A549 (cell line): ENCODE data around the gene FBXO2. TPM values are rescaled to one million over a fixed set of nuclear protein-coding genes. Genes with fewer than 3 reads are reported as not detected.

Experiments
- ATAC-seq, 2 experiments: fragments of 200-7000 bp in 1 of 2; fragments of >200 bp in 1 of 2; cut with Nextera tagmentation in 1 of 2; cut with Tn5 transposase in 1 of 2; 3 replicates each; pipeline versions ENCODE4 v1.8.0 to v1.9.1; 2018 to 2020; ENCODE audit warnings: mild to moderate bottlenecking in 1 of 2, moderate library complexity in 1 of 2
- CTCF ChIA-PET: fragments of 300-600 bp; sonication (Branson Sonifier 250); formaldehyde crosslinking; extraction: SDS; loops from one replicate; lab custom pipeline; 2021; ENCODE audit warnings: antibody characterized with exemption, inconsistent platforms; lab: Yijun Ruan, JAX
- POLR2A ChIA-PET: fragments of 350-600 bp; formaldehyde crosslinking; extraction: SDS; loops from one replicate; lab custom pipeline; 2021; ENCODE audit warnings: antibody characterized with exemption, inconsistent platforms; lab: Yijun Ruan, JAX
- DNase-seq, 2 experiments: peaks; one replicate each; pipeline versions ENCODE4 v3.0.0 to v3.0.0-alpha.2; 2011 to 2016; ENCODE audit warnings: low read depth in 1 of 2, low spot score in 1 of 2
- FAIRE-seq: peaks from 2 replicates; lab custom pipeline; 2011; peaks lifted over from hg19 to GRCh38; lab: Jason Lieb, UNC
- H3K27ac ChIP-seq, 2 experiments: fragments of >200 bp; sonication (Bioruptor Twin); formaldehyde crosslinking; 3 replicates each; pipeline ENCODE4 v1.5.1; 2016 to 2017
- H3K4me1 ChIP-seq: fragments of >200 bp; sonication (Bioruptor Twin); formaldehyde crosslinking; 3 replicates; pipeline ENCODE4 v1.6.1; 2016
- H3K4me2 ChIP-seq: fragments of >200 bp; sonication (Bioruptor Twin); formaldehyde crosslinking; 3 replicates; pipeline ENCODE4 v1.6.1; 2016
- H3K4me3 ChIP-seq: fragments of >200 bp; sonication (Bioruptor Twin); formaldehyde crosslinking; 3 replicates; pipeline ENCODE4 v1.5.1; 2016
- H3K9me3 ChIP-seq: fragments of >200 bp; sonication (Bioruptor Twin); formaldehyde crosslinking; 3 replicates; pipeline ENCODE4 v1.6.1; 2016
- BCL3 ChIP-seq: fragments of >200 bp; sonication (Bioruptor Twin); formaldehyde crosslinking; IDR thresholded peaks from 3 replicates; pipeline ENCODE4 v1.6.1; 2016
- CBX2 ChIP-seq: fragments of 200-600 bp; sonication (generic); IDR thresholded peaks from 2 replicates; pipeline ENCODE4 v1.6.1; 2016; ENCODE audit warnings: low read depth, mild to moderate bottlenecking, borderline replicate concordance
- CBX8 ChIP-seq: fragments of 200-600 bp; sonication (generic); IDR thresholded peaks from 2 replicates; pipeline ENCODE4 v1.6.1; 2016
- CEBPB ChIP-seq, 2 experiments: fragments of >200 bp in 1 of 2; sonication (Bioruptor Twin) in 1 of 2; formaldehyde crosslinking in 1 of 2; IDR thresholded peaks; 2 replicates each; pipeline ENCODE4 v1.6.1; 2012 to 2016
- CHD4 ChIP-seq: fragments of 200-600 bp; sonication (generic); IDR thresholded peaks from 2 replicates; pipeline ENCODE4 v1.6.1; 2016; ENCODE audit warnings: antibody characterized with exemption, mild to moderate bottlenecking, borderline replicate concordance
- E2F6 ChIP-seq: IDR thresholded peaks from 2 replicates; pipeline ENCODE4 v1.6.1; 2012; ENCODE audit warnings: low read depth, borderline replicate concordance
- EHF ChIP-seq: fragments of 250-450 bp; sonication (Bioruptor Pico); IDR thresholded peaks from 2 replicates; pipeline ENCODE4 v1.5.0; 2020; ENCODE audit warnings: mild to moderate bottlenecking
- EHMT2 ChIP-seq: fragments of 200-600 bp; sonication (generic); IDR thresholded peaks from 2 replicates; pipeline ENCODE4 v1.6.1; 2016; ENCODE audit warnings: antibody characterized with exemption, low read depth, mild to moderate bottlenecking, moderate library complexity
- ELK1 ChIP-seq: fragments of 150-350 bp; IDR thresholded peaks from 2 replicates; pipeline ENCODE4 v1.6.1; 2014; ENCODE audit warnings: low read depth, mild to moderate bottlenecking, low read length
- EP300 ChIP-seq, 2 experiments: fragments of >200 bp; sonication (Bioruptor Twin); formaldehyde crosslinking; IDR thresholded peaks; 2 replicates in 1 of 2; 3 replicates in 1 of 2; pipeline ENCODE4 v1.6.1; 2016 to 2017
- FOSB ChIP-seq: fragments of 250-450 bp; sonication (Bioruptor Pico); IDR thresholded peaks from 2 replicates; pipeline ENCODE4 v1.5.0; 2020; ENCODE audit warnings: mild to moderate bottlenecking, moderate library complexity
- FOSL2 ChIP-seq, 2 experiments: fragments of 450-650 bp in 1 of 2; fragments of >200 bp in 1 of 2; sonication (Bioruptor Twin) in 1 of 2; formaldehyde crosslinking; IDR thresholded peaks; 2 replicates each; pipeline versions ENCODE4 v1.5.0 to v1.6.1; 2016 to 2020; ENCODE audit warnings: mild to moderate bottlenecking in 1 of 2, moderate library complexity in 1 of 2
- FOXS1 ChIP-seq: fragments of 250-450 bp; sonication (Bioruptor Pico); IDR thresholded peaks from 2 replicates; pipeline ENCODE4 v1.5.0; 2020; ENCODE audit warnings: mild to moderate bottlenecking, moderate library complexity
- GATA3 ChIP-seq: IDR thresholded peaks from 2 replicates; pipeline ENCODE4 v1.6.1; 2012; ENCODE audit warnings: borderline replicate concordance
- HDAC2 ChIP-seq: fragments of 200-600 bp; sonication (generic); IDR thresholded peaks from 2 replicates; pipeline ENCODE4 v1.6.1; 2016
- HEYL ChIP-seq: fragments of 250-450 bp; sonication (Bioruptor Pico); IDR thresholded peaks from 2 replicates; pipeline ENCODE4 v1.8.0; 2021; ENCODE audit warnings: mild to moderate bottlenecking, moderate library complexity
- HOXA7 ChIP-seq: fragments of 250-450 bp; sonication (Bioruptor Pico); IDR thresholded peaks from 2 replicates; pipeline ENCODE4 v1.5.0; 2020; ENCODE audit warnings: mild to moderate bottlenecking, moderate library complexity
- HOXB5 ChIP-seq: fragments of 250-450 bp; sonication (Bioruptor Pico); IDR thresholded peaks from 2 replicates; pipeline ENCODE4 v1.5.0; 2020; ENCODE audit warnings: mild to moderate bottlenecking, moderate library complexity
- JUN ChIP-seq, 2 experiments: fragments of >200 bp; sonication (Bioruptor Twin); formaldehyde crosslinking; IDR thresholded peaks; 2 replicates in 1 of 2; 3 replicates in 1 of 2; pipeline ENCODE4 v1.6.1; 2016 to 2017
- JUNB ChIP-seq: fragments of >200 bp; sonication (Bioruptor Twin); formaldehyde crosslinking; IDR thresholded peaks from 2 replicates; pipeline ENCODE4 v1.6.1; 2016
- KDM1A ChIP-seq: fragments of 200-600 bp; sonication (generic); IDR thresholded peaks from 2 replicates; pipeline ENCODE4 v1.6.1; 2016; ENCODE audit warnings: low read depth, mild to moderate bottlenecking
- PHF8 ChIP-seq: fragments of 200-600 bp; sonication (generic); IDR thresholded peaks from 2 replicates; pipeline ENCODE4 v1.6.1; 2016; ENCODE audit warnings: low read depth, mild to moderate bottlenecking, antibody characterized with exemption, moderate library complexity, borderline replicate concordance
- RCOR1 ChIP-seq: fragments of 150-350 bp; IDR thresholded peaks from 2 replicates; pipeline ENCODE4 v1.6.1; 2014; ENCODE audit warnings: antibody characterized with exemption, low read length, low read depth
- REST ChIP-seq: fragments of 200-600 bp; sonication (generic); IDR thresholded peaks from 2 replicates; pipeline ENCODE4 v1.6.1; 2016; ENCODE audit warnings: antibody characterized with exemption, mild to moderate bottlenecking, moderate library complexity
- RFX5 ChIP-seq: fragments of 450-650 bp; IDR thresholded peaks from 2 replicates; pipeline ENCODE4 v1.7.1; 2014; ENCODE audit warnings: antibody characterized with exemption, mild to moderate bottlenecking, moderate library complexity
- SREBF2 ChIP-seq: fragments of 450-650 bp; IDR thresholded peaks from 2 replicates; pipeline ENCODE4 v1.6.1; 2014; ENCODE audit warnings: mild to moderate bottlenecking, moderate library complexity
- ZC3H11A ChIP-seq: fragments of 450-650 bp; IDR thresholded peaks from 2 replicates; pipeline ENCODE4 v1.6.1; 2014; ENCODE audit warnings: antibody characterized with exemption, mild to moderate bottlenecking
- ZFP36 ChIP-seq: fragments of 450-650 bp; IDR thresholded peaks from 2 replicates; pipeline ENCODE4 v1.6.1; 2014; ENCODE audit warnings: borderline replicate concordance; ENCODE audit not compliant: partially characterized antibody
- ZSCAN20 ChIP-seq: fragments of 250-450 bp; sonication (Bioruptor Pico); IDR thresholded peaks from 2 replicates; pipeline ENCODE4 v1.8.0; 2022; ENCODE audit warnings: mild to moderate bottlenecking, moderate library complexity
- whole genome bisulfite sequencing: methylation state at CpG from one replicate; pipeline ENCODE4 v1.1.6; 2017; ENCODE audit errors: missing lambda C conversion rate; 5-methylcytosine and 5-hydroxymethylcytosine counted together
- polyA plus RNA-seq, 4 experiments: library from polyadenylated mRNA; depleted of rRNA in 3 of 4; stranded (reverse); fragments of >200 nt; fragmentation: RNase III in 1 of 4; extraction: RNeasy Plus Mini Kit Qiagen cat#74134 plus additional on column Dnase treatment in 1 of 4; gene quantifications; 2 replicates in 3 of 4; 3 replicates in 1 of 4; pipeline ENCODE4 v1.2.3, GENCODE V29; 2011 to 2017

The FBXO2 gene
- polyA plus RNA-seq, 2 of the 4 experiments (the other 2 are of a cell fraction): 8.5 to 31.2 TPM

- DNase-seq (no peak), ATAC-seq (no peak), FAIRE-seq (no peak)
- Histone ChIP-seq H3K4me3 (no peak overlapping the region), H3K9me3 (no peaks in the 10 kb centered on the region), H3K27ac (no peak overlapping the region), H3K4me1 (no peaks in the 10 kb centered on the region), H3K4me2 (no peak overlapping the region)
- ChIA-PET CTCF (interaction anchor here (0.8 to 1.2 kb wide), 2 partner anchors 18 to 22 kb away, joined by 3 to 4 read pairs; no protein-coding TSS in a partner anchor), POLR2A (no interaction called here)
- TF ChIP-seq CBX8: no peak
- no peak for TF ChIP-seq FOXS1
- no peak for TF ChIP-seq HDAC2
- no peak for TF ChIP-seq E2F6
- TF ChIP-seq ZFP36: no peak
- TF ChIP-seq HOXB5 (CRISPR knock-in tag): no peak
- TF ChIP-seq HOXA7 (CRISPR knock-in tag): no peak
- TF ChIP-seq FOSB (CRISPR knock-in tag): no peak
- TF ChIP-seq KDM1A: no peak
- TF ChIP-seq FOSL2 (IDR thresholded peaks at IDR 0.05): no peak
- TF ChIP-seq FOSL2 (CRISPR knock-in tag; IDR thresholded peaks at IDR 0.05): no peak
- TF ChIP-seq ZC3H11A: no peak
- TF ChIP-seq EHF (CRISPR knock-in tag): no peak
- TF ChIP-seq PHF8: no peak
- TF ChIP-seq JUNB: no peak
- TF ChIP-seq JUN (IDR thresholded peaks at IDR 0.05): no peak
- no peak for TF ChIP-seq EP300 (IDR thresholded peaks at IDR 0.05)
- TF ChIP-seq CHD4: no peak
- no peak for TF ChIP-seq ZSCAN20 (CRISPR knock-in tag)
- TF ChIP-seq REST: no peak
- 49% methylated on average over 8 of the region's 8 CpGs for WGBS
Observed at GRCh38 chr1:11623702-11624101, 30.5 kb downstream of the FBXO2 start.

GRCh38 chr1:11622398-11622797 is 31.8 kb downstream of the FBXO2 start:
- DNase-seq: no peak
- H3K4me3 ChIP-seq: no peak overlapping the region
- ChIA-PET POLR2A (no interaction called here), CTCF (interaction anchor here (0.6 to 1.4 kb wide), 3 partner anchors 11 to 490 kb away, joined by 3 read pairs; no protein-coding TSS in a partner anchor)
- no peak overlapping the region for H3K4me2 ChIP-seq
- no peak overlapping the region for H3K27ac ChIP-seq
- whole genome bisulfite sequencing: 3% methylated on average over 3 of the region's 3 CpGs
- ATAC-seq: peak; percentile 36 to 38; a peak in 2 of 6 replicates
- no peaks in the 10 kb centered on the region for H3K9me3 ChIP-seq
- FAIRE-seq: no peak
- TF ChIP-seq EHMT2 (no peak), FOSB (CRISPR knock-in tag) (no peak), ZC3H11A (no peak), KDM1A (no peak), RCOR1 (no peak), HOXB5 (CRISPR knock-in tag) (no peak), RFX5 (no peak), ZSCAN20 (CRISPR knock-in tag) (no peak), BCL3 (no peak), ELK1 (no peak), FOSL2 (IDR thresholded peaks at IDR 0.05) (no peak), FOSL2 (CRISPR knock-in tag; IDR thresholded peaks at IDR 0.05) (no peak), CBX2 (no peak), CEBPB (IDR thresholded peaks at IDR 0.05) (no peak), GATA3 (no peak), SREBF2 (no peak), HEYL (CRISPR knock-in tag) (no peak)
- TF ChIP-seq, all 56 proteins: peak for 0
- no peaks in the 10 kb centered on the region for H3K4me1 ChIP-seq
